ENCODE data around the gene SNX8. TPM values are rescaled to one million over a fixed set of nuclear protein-coding genes. Genes with fewer than 3 reads are reported as not detected.
A peak's percentile ranks its signal among the peaks of the same experiment; 100 is the strongest.

The SNX8 gene
- total and polyA plus RNA-seq, 2 of the 13 experiments (the other 11 are each of a cell fraction or from before 2014, with no cell fraction given), result 20.6 to 45.2 TPM

- TF ChIP-seq ZNF83 (CRISPR knock-in tag; IDR thresholded peaks at IDR 0.05; ENCODE audit: borderline replicate concordance) (peak; percentile 45; the same call in 1 of the 2 replicates), GATAD1 (CRISPR knock-in tag; IDR thresholded peaks at IDR 0.05) (peak; percentile 97), RFXANK (CRISPR knock-in tag; IDR thresholded peaks at IDR 0.05) (no peak), TSC22D2 (CRISPR knock-in tag; IDR thresholded peaks at IDR 0.05; ENCODE audit: borderline replicate concordance) (0 out of 2 replicates have a peak, but pooled peaks have one; percentile 62), ZNF331 (CRISPR knock-in tag; IDR thresholded peaks at IDR 0.05) (0 out of 2 replicates have a peak, but pooled peaks have one; percentile 35), ZNF451 (CRISPR knock-in tag; IDR thresholded peaks at IDR 0.05) (peak; percentile 82; the same call in 1 of the 2 replicates), JUN (CRISPR knock-in tag; IDR thresholded peaks at IDR 0.05) (no peak), ZNF296 (CRISPR knock-in tag; conservative IDR thresholded peaks at IDR 0.05) (no peak), MED13 (CRISPR knock-in tag; IDR thresholded peaks at IDR 0.05) (no peak), ZNF547 (CRISPR knock-in tag; IDR thresholded peaks at IDR 0.05) (peak; percentile 61; the same call in 1 of the 2 replicates), GFI1 (CRISPR knock-in tag; IDR thresholded peaks at IDR 0.05; ENCODE audit: borderline replicate concordance) (no peak), TGIF2 (CRISPR knock-in tag; IDR thresholded peaks at IDR 0.05) (peak; percentile 82), ATF7-NPFF (CRISPR knock-in tag; IDR thresholded peaks at IDR 0.05; ENCODE audit: low read depth) (peak; percentile 87; the same call in 1 of the 2 replicates), ZNF484 (CRISPR knock-in tag; IDR thresholded peaks at IDR 0.05; ENCODE audit: borderline replicate concordance, low read depth) (no peak), RAD51 (IDR thresholded peaks at IDR 0.05; ENCODE audit: borderline replicate concordance) (no peak), SALL1 (CRISPR knock-in tag; IDR thresholded peaks at IDR 0.05) (peak; percentile 65)
- TF ChIP-seq, protein P1, sequence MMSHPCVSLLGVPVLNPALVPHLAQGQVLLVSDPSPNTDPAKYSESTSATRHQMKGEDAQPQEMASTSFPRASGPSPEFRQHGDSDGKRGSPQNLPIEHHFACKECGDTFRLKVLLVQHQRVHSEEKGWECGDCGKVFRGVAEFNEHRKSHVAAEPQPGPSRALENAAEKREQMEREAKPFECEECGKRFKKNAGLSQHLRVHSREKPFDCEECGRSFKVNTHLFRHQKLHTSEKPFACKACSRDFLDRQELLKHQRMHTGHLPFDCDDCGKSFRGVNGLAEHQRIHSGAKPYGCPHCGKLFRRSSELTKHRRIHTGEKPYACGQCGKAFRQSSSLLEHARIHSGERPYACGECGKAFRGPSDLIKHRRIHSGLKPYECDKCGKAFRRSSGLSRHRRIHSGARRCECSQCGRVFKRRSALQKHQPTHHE (CRISPR knock-in tag; IDR thresholded peaks at IDR 0.05; ENCODE audit: borderline replicate concordance), result peak; percentile 31; the same call in 1 of the 2 replicates
- TF ChIP-seq, protein P2, sequence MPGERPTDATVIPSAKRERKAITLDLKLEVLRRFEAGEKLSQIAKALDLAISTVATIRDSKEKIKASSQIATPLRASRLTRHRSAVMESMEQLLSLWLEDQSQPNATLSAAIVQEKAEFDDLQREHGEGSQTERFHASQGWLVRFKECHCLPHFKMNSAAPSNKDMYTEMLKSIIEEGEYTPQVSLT (CRISPR knock-in tag; IDR thresholded peaks at IDR 0.05; ENCODE audit: borderline replicate concordance, low read depth), result no peak
- TF ChIP-seq, protein P3, sequence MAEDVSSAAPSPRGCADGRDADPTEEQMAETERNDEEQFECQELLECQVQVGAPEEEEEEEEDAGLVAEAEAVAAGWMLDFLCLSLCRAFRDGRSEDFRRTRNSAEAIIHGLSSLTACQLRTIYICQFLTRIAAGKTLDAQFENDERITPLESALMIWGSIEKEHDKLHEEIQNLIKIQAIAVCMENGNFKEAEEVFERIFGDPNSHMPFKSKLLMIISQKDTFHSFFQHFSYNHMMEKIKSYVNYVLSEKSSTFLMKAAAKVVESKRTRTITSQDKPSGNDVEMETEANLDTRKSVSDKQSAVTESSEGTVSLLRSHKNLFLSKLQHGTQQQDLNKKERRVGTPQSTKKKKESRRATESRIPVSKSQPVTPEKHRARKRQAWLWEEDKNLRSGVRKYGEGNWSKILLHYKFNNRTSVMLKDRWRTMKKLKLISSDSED (CRISPR knock-in tag; IDR thresholded peaks at IDR 0.05), result no peak
- TF ChIP-seq, protein P4, sequence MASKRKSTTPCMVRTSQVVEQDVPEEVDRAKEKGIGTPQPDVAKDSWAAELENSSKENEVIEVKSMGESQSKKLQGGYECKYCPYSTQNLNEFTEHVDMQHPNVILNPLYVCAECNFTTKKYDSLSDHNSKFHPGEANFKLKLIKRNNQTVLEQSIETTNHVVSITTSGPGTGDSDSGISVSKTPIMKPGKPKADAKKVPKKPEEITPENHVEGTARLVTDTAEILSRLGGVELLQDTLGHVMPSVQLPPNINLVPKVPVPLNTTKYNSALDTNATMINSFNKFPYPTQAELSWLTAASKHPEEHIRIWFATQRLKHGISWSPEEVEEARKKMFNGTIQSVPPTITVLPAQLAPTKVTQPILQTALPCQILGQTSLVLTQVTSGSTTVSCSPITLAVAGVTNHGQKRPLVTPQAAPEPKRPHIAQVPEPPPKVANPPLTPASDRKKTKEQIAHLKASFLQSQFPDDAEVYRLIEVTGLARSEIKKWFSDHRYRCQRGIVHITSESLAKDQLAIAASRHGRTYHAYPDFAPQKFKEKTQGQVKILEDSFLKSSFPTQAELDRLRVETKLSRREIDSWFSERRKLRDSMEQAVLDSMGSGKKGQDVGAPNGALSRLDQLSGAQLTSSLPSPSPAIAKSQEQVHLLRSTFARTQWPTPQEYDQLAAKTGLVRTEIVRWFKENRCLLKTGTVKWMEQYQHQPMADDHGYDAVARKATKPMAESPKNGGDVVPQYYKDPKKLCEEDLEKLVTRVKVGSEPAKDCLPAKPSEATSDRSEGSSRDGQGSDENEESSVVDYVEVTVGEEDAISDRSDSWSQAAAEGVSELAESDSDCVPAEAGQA (IDR thresholded peaks at IDR 0.05; ENCODE audit: low read depth), result no peak
- TF ChIP-seq, protein P4 (CRISPR knock-in tag; IDR thresholded peaks at IDR 0.05; ENCODE audit: borderline replicate concordance), result no peak
Observed at GRCh38 chr7:2241580-2242540, 72.4 kb downstream of the SNX8 start, which contains the start of the genes MRM2 and NUDT1 (continued).

All from HepG2 (cell line).